GM19043 (cell line): Measurements from ENCODE around the gene TOP3B.

Experiments
- ATAC-seq: cut with Tn5 transposase; IDR thresholded peaks from one replicate; pipeline ENCODE4 v1.9.1; 2021; ENCODE audit warnings: low read depth; ENCODE audit not compliant: unreplicated experiment

TOP3B gene

GRCh38 chr22:21984793-21985192 lies 2.2 kb upstream of the TOP3B start:
- ATAC-seq: no peak

- ATAC-seq: no peak
Measured at GRCh38 chr22:21981874-21982273, 713 bp downstream of the TOP3B start.

GRCh38 chr22:21980547-21980946 lies 2.0 kb downstream of the TOP3B start:
- ATAC-seq: no peak

- no peak for ATAC-seq
Measured at GRCh38 chr22:21978564-21979386, 3.8 kb downstream of the TOP3B start.

- ATAC-seq: no peak
Measured at GRCh38 chr22:21977814-21978213, 4.8 kb downstream of the TOP3B start.

- ATAC-seq: no peak
Measured at GRCh38 chr22:21975854-21976345, 6.7 kb downstream of the TOP3B start.

GRCh38 chr22:21975273-21975672 lies 7.3 kb downstream of the TOP3B start:
- ATAC-seq: no peak

GRCh38 chr22:21974058-21974649 lies 8.4 kb downstream of the TOP3B start:
- no peak for ATAC-seq

GRCh38 chr22:21972806-21973205 lies 9.8 kb downstream of the TOP3B start:
- ATAC-seq: no peak

- ATAC-seq: no peak
Measured at GRCh38 chr22:21972293-21972779, 10.3 kb downstream of the TOP3B start.

- ATAC-seq: no peak
Measured at GRCh38 chr22:21971858-21972275, 10.7 kb downstream of the TOP3B start.

- no peak for ATAC-seq
Measured at GRCh38 chr22:21970800-21971617, 11.6 kb downstream of the TOP3B start.

- ATAC-seq: no peak
Measured at GRCh38 chr22:21970037-21970799, 12.4 kb downstream of the TOP3B start.

GRCh38 chr22:21968452-21969129 lies 14.0 kb downstream of the TOP3B start:
- no peak for ATAC-seq

- ATAC-seq: no peak
Measured at GRCh38 chr22:21967693-21968271, 14.8 kb downstream of the TOP3B start.

GRCh38 chr22:21966643-21967516 lies 15.7 kb downstream of the TOP3B start:
- ATAC-seq: no peak

- ATAC-seq: no peak
Measured at GRCh38 chr22:21965762-21966288, 16.8 kb downstream of the TOP3B start.

- ATAC-seq: no peak
Measured at GRCh38 chr22:21964918-21965484, 17.6 kb downstream of the TOP3B start.
